ENCODE results near the gene TUBA4A.
"Not testable (repeated sequence)": the region's sequence is repeated elsewhere in the genome, so short reads cannot be mapped to it uniquely, and the experiment has no call there.

The TUBA4A gene

GRCh38 chr2:219266886-219267285, 13.2 kb upstream of the TUBA4A start:
- DNase-seq (ENCODE audit: low read depth) = no peak

GRCh38 chr2:219266232-219266631, 12.5 kb upstream of the TUBA4A start:
- no peak for DNase-seq (ENCODE audit: low read depth)

GRCh38 chr2:219261024-219261855, 7.5 kb upstream of the TUBA4A start:
- DNase-seq (ENCODE audit: low read depth) = no peak

GRCh38 chr2:219258942-219259341, 5.2 kb upstream of the TUBA4A start:
- DNase-seq (ENCODE audit: low read depth) = not testable (repeated sequence)

- no peak for DNase-seq (ENCODE audit: low read depth)
Observed at GRCh38 chr2:219254590-219255201, 978 bp upstream of the TUBA4A start.

GRCh38 chr2:219252900-219253752, 592 bp downstream of the TUBA4A start, which contains the start of gene TUBA4B:
Gene TUBA4B (plus strand): TSS chr2:219253243. CDS start chr2:219253408, 165 bp downstream.
- DNase-seq (ENCODE audit: low read depth) = no peak

- DNase-seq (ENCODE audit: low read depth) = no peak
Observed at GRCh38 chr2:219252570-219252899, 1.2 kb downstream of the TUBA4A start.

GRCh38 chr2:219252084-219252483, 1.6 kb downstream of the TUBA4A start:
- DNase-seq (ENCODE audit: low read depth) = no peak

GRCh38 chr2:219251656-219252055, 2.1 kb downstream of the TUBA4A start:
- no peak for DNase-seq (ENCODE audit: low read depth)

GRCh38 chr2:219250049-219250781, 3.5 kb downstream of the TUBA4A start:
- no peak for DNase-seq (ENCODE audit: low read depth)

GRCh38 chr2:219249203-219249980, 4.3 kb downstream of the TUBA4A start:
- DNase-seq (ENCODE audit: low read depth) = no peak

GRCh38 chr2:219248845-219249202, 4.9 kb downstream of the TUBA4A start:
- DNase-seq (ENCODE audit: low read depth) = no peak

GRCh38 chr2:219247678-219248642, 5.8 kb downstream of the TUBA4A start:
- DNase-seq (ENCODE audit: low read depth) = no peak

GRCh38 chr2:219246559-219246958, 7.2 kb downstream of the TUBA4A start:
- DNase-seq (ENCODE audit: low read depth) = no peak

GRCh38 chr2:219245899-219246230, 7.9 kb downstream of the TUBA4A start:
- no peak for DNase-seq (ENCODE audit: low read depth)

GRCh38 chr2:219245148-219245898, 8.4 kb downstream of the TUBA4A start, which contains the start of the genes GLB1L and STK16:
Gene GLB1L (minus strand): TSS chr2:219245444. CDS start chr2:219243573, 1,871 bp downstream.
Gene STK16 (plus strand): TSS chr2:219245479. CDS start chr2:219246000, 521 bp downstream.
- peak; percentile 65 for DNase-seq (ENCODE audit: low read depth)

- DNase-seq (ENCODE audit: low read depth) = no peak
Observed at GRCh38 chr2:219244789-219245147, 8.9 kb downstream of the TUBA4A start.

GRCh38 chr2:219243291-219243761, 10.4 kb downstream of the TUBA4A start:
- DNase-seq (ENCODE audit: low read depth) = no peak

GRCh38 chr2:219234331-219234730, 19.4 kb downstream of the TUBA4A start:
- DNase-seq (ENCODE audit: low read depth) = no peak
